ENCODE measurements around the gene CDC14A.

CDC14A gene

GRCh38 chr1:100340494-100340893, 11.8 kb upstream of the CDC14A start:
- no peaks in the 10 kb centered on the region for H3K36me3 ChIP-seq (ENCODE audit: control insufficient read depth in 1 of 2, insufficient read depth in 2 of 2, low read depth in 1 of 2, low read length in 2 of 2)
- DNase-seq, result no peak
- no peak overlapping the region for H3K27ac ChIP-seq (ENCODE audit: low read length, poor library complexity, severe bottlenecking)
- no peak overlapping the region for H3K14ac ChIP-seq (ENCODE audit: low read length in 2 of 2)
- no peak overlapping the region for H2BK12ac ChIP-seq (ENCODE audit: low read length in 2 of 2)
- no peak overlapping the region for H3K4me3 ChIP-seq (ENCODE audit: insufficient read depth in 1 of 2, low read depth in 1 of 2, low read length in 2 of 2)
- H2BK15ac ChIP-seq (ENCODE audit: low read depth, poor library complexity, severe bottlenecking), result no peak overlapping the region
- WGBS, result 79% methylated on average over 1 of the region's 1 CpG
- H3K79me1 ChIP-seq (replicated peaks; ENCODE audit: low read length, poor library complexity, severe bottlenecking), result no peaks in the 10 kb centered on the region
- H3K4ac ChIP-seq (ENCODE audit: low read depth in 1 of 2, low read length in 2 of 2), result no peak overlapping the region
- H3K23ac ChIP-seq (ENCODE audit: low read length in 2 of 2), result no peak overlapping the region
- H3K9ac ChIP-seq (ENCODE audit: low read length), result no peak overlapping the region
- no peak overlapping the region for H2BK120ac ChIP-seq (ENCODE audit: low read depth, low read length)
- no peak overlapping the region for H4K8ac ChIP-seq (ENCODE audit: low read length)
- no peak overlapping the region for H3K4me2 ChIP-seq (ENCODE audit: low read length, poor library complexity, severe bottlenecking)
- no peak overlapping the region for H2AK5ac ChIP-seq (ENCODE audit: low read length, severe bottlenecking)
- peaks cover 0 to 14% of the 10 kb centered on the region in 2 experiments for H3K27me3 ChIP-seq (ENCODE audit: control insufficient read depth in 1 of 2, insufficient read depth in 1 of 2, low read length in 2 of 2)
- no peak overlapping the region for H2BK5ac ChIP-seq (ENCODE audit: low read depth, low read length, poor library complexity, severe bottlenecking)
- no peak overlapping the region for H2AFZ ChIP-seq (ENCODE audit: low read depth, low read length)
- no peak overlapping the region for H4K91ac ChIP-seq (ENCODE audit: low read length)
- H3K9me3 ChIP-seq (ENCODE audit: control insufficient read depth, low read length), result no peaks in the 10 kb centered on the region
- no peak overlapping the region for H3K18ac ChIP-seq (ENCODE audit: low read depth in 1 of 2, low read length in 2 of 2)
- H3K4me1 ChIP-seq (ENCODE audit: control insufficient read depth, insufficient read depth, low read depth, low read length), result no peaks in the 10 kb centered on the region

GRCh38 chr1:100342348-100342747, 10.0 kb upstream of the CDC14A start:
- 91% methylated on average over 2 of the region's 2 CpGs for WGBS
- no peak overlapping the region for H3K4me2 ChIP-seq (ENCODE audit: low read length, poor library complexity, severe bottlenecking)
- no peak overlapping the region for H4K91ac ChIP-seq (ENCODE audit: low read length)
- H3K4ac ChIP-seq (ENCODE audit: low read depth in 1 of 2, low read length in 2 of 2), result no peak overlapping the region
- H3K79me1 ChIP-seq (replicated peaks; ENCODE audit: low read length, poor library complexity, severe bottlenecking), result no peaks in the 10 kb centered on the region
- no peak overlapping the region for H3K18ac ChIP-seq (ENCODE audit: low read depth in 1 of 2, low read length in 2 of 2)
- no peak overlapping the region for H3K23ac ChIP-seq (ENCODE audit: low read length in 2 of 2)
- no peak overlapping the region for H2BK12ac ChIP-seq (ENCODE audit: low read length in 2 of 2)
- no peak overlapping the region for H2AFZ ChIP-seq (ENCODE audit: low read depth, low read length)
- H3K27ac ChIP-seq (ENCODE audit: low read length, poor library complexity, severe bottlenecking), result no peak overlapping the region
- no peaks in the 10 kb centered on the region for H3K4me1 ChIP-seq (ENCODE audit: control insufficient read depth, insufficient read depth, low read depth, low read length)
- H2AK5ac ChIP-seq (ENCODE audit: low read length, severe bottlenecking), result no peak overlapping the region
- H3K9me3 ChIP-seq (ENCODE audit: control insufficient read depth, low read length), result no peaks in the 10 kb centered on the region
- no peak for DNase-seq
- no peak overlapping the region for H3K9ac ChIP-seq (ENCODE audit: low read length)
- H3K14ac ChIP-seq (ENCODE audit: low read length in 2 of 2), result no peak overlapping the region
- no peak overlapping the region for H3K4me3 ChIP-seq (ENCODE audit: insufficient read depth in 1 of 2, low read depth in 1 of 2, low read length in 2 of 2)
- H2BK15ac ChIP-seq (ENCODE audit: low read depth, poor library complexity, severe bottlenecking), result no peak overlapping the region
- H2BK120ac ChIP-seq (ENCODE audit: low read depth, low read length), result no peak overlapping the region
- H3K27me3 ChIP-seq (ENCODE audit: control insufficient read depth in 1 of 2, insufficient read depth in 1 of 2, low read length in 2 of 2), result peaks cover 0 to 6% of the 10 kb centered on the region in 2 experiments
- H3K36me3 ChIP-seq (ENCODE audit: control insufficient read depth in 1 of 2, insufficient read depth in 2 of 2, low read depth in 1 of 2, low read length in 2 of 2), result no peaks in the 10 kb centered on the region
- no peak overlapping the region for H2BK5ac ChIP-seq (ENCODE audit: low read depth, low read length, poor library complexity, severe bottlenecking)
- no peak overlapping the region for H4K8ac ChIP-seq (ENCODE audit: low read length)

GRCh38 chr1:100343897-100344296, 8.4 kb upstream of the CDC14A start:
- Histone ChIP-seq H3K27ac (ENCODE audit: low read length, poor library complexity, severe bottlenecking) (no peak overlapping the region), H3K14ac (ENCODE audit: low read length in 2 of 2) (no peak overlapping the region), H2BK12ac (ENCODE audit: low read length in 2 of 2) (no peak overlapping the region), H2AFZ (ENCODE audit: low read depth, low read length) (no peak overlapping the region), H3K4me3 (ENCODE audit: insufficient read depth in 1 of 2, low read depth in 1 of 2, low read length in 2 of 2) (no peak overlapping the region), H4K8ac (ENCODE audit: low read length) (no peak overlapping the region), H3K4me1 (ENCODE audit: control insufficient read depth, insufficient read depth, low read depth, low read length) (no peaks in the 10 kb centered on the region), H3K9me3 (ENCODE audit: control insufficient read depth, low read length) (no peaks in the 10 kb centered on the region), H3K9ac (ENCODE audit: low read length) (no peak overlapping the region), H3K79me1 (replicated peaks; ENCODE audit: low read length, poor library complexity, severe bottlenecking) (no peaks in the 10 kb centered on the region), H3K36me3 (ENCODE audit: control insufficient read depth in 1 of 2, insufficient read depth in 2 of 2, low read depth in 1 of 2, low read length in 2 of 2) (no peaks in the 10 kb centered on the region), H4K91ac (ENCODE audit: low read length) (no peak overlapping the region), H2AK5ac (ENCODE audit: low read length, severe bottlenecking) (no peak overlapping the region), H2BK120ac (ENCODE audit: low read depth, low read length) (no peak overlapping the region), H3K4me2 (ENCODE audit: low read length, poor library complexity, severe bottlenecking) (no peak overlapping the region), H3K18ac (ENCODE audit: low read depth in 1 of 2, low read length in 2 of 2) (no peak overlapping the region), H2BK5ac (ENCODE audit: low read depth, low read length, poor library complexity, severe bottlenecking) (no peak overlapping the region), H3K27me3 (ENCODE audit: control insufficient read depth in 1 of 2, insufficient read depth in 1 of 2, low read length in 2 of 2) (peaks cover 0 to 6% of the 10 kb centered on the region in 2 experiments), H3K4ac (ENCODE audit: low read depth in 1 of 2, low read length in 2 of 2) (no peak overlapping the region), H2BK15ac (ENCODE audit: low read depth, poor library complexity, severe bottlenecking) (no peak overlapping the region), H3K23ac (ENCODE audit: low read length in 2 of 2) (no peak overlapping the region)
- DNase-seq, result no peak
- 87% methylated on average over 3 of the region's 3 CpGs for WGBS

- no peak overlapping the region for H2AFZ ChIP-seq (ENCODE audit: low read depth, low read length)
- H4K91ac ChIP-seq (ENCODE audit: low read length), result no peak overlapping the region
- no peak overlapping the region for H2BK5ac ChIP-seq (ENCODE audit: low read depth, low read length, poor library complexity, severe bottlenecking)
- no peak overlapping the region for H3K14ac ChIP-seq (ENCODE audit: low read length in 2 of 2)
- H2BK15ac ChIP-seq (ENCODE audit: low read depth, poor library complexity, severe bottlenecking), result no peak overlapping the region
- no peak overlapping the region for H3K23ac ChIP-seq (ENCODE audit: low read length in 2 of 2)
- no peak overlapping the region for H2BK120ac ChIP-seq (ENCODE audit: low read depth, low read length)
- H3K4me3 ChIP-seq (ENCODE audit: insufficient read depth in 1 of 2, low read depth in 1 of 2, low read length in 2 of 2), result no peak overlapping the region
- H3K18ac ChIP-seq (ENCODE audit: low read depth in 1 of 2, low read length in 2 of 2), result no peak overlapping the region
- H3K79me1 ChIP-seq (replicated peaks; ENCODE audit: low read length, poor library complexity, severe bottlenecking), result no peaks in the 10 kb centered on the region
- no peak overlapping the region for H4K8ac ChIP-seq (ENCODE audit: low read length)
- H3K4ac ChIP-seq (ENCODE audit: low read depth in 1 of 2, low read length in 2 of 2), result no peak overlapping the region
- H3K9ac ChIP-seq (ENCODE audit: low read length), result no peak overlapping the region
- DNase-seq, result peak; percentile 8
- no peaks in the 10 kb centered on the region for H3K36me3 ChIP-seq (ENCODE audit: control insufficient read depth in 1 of 2, insufficient read depth in 2 of 2, low read depth in 1 of 2, low read length in 2 of 2)
- peaks cover 0 to 6% of the 10 kb centered on the region in 2 experiments for H3K27me3 ChIP-seq (ENCODE audit: control insufficient read depth in 1 of 2, insufficient read depth in 1 of 2, low read length in 2 of 2)
- no peak overlapping the region for H3K27ac ChIP-seq (ENCODE audit: low read length, poor library complexity, severe bottlenecking)
- no peak overlapping the region for H2AK5ac ChIP-seq (ENCODE audit: low read length, severe bottlenecking)
- no peak overlapping the region for H2BK12ac ChIP-seq (ENCODE audit: low read length in 2 of 2)
- H3K4me2 ChIP-seq (ENCODE audit: low read length, poor library complexity, severe bottlenecking), result no peak overlapping the region
- H3K9me3 ChIP-seq (ENCODE audit: control insufficient read depth, low read length), result no peaks in the 10 kb centered on the region
- 76% methylated on average over 2 of the region's 2 CpGs for WGBS
- no peaks in the 10 kb centered on the region for H3K4me1 ChIP-seq (ENCODE audit: control insufficient read depth, insufficient read depth, low read depth, low read length)
Observed at GRCh38 chr1:100344774-100345173, 7.5 kb upstream of the CDC14A start.
